ENCODE results near the gene LDLRAD3. TPM values are rescaled to one million over a fixed set of nuclear protein-coding genes. Genes with fewer than 3 reads are reported as not detected.

Gene LDLRAD3
- total and polyA plus RNA-seq, 7 experiments from 2014 or later: 0.08 to 6.9 (median 0.41) TPM; not detected in 3

GRCh38 chr11:36165621-36166397 lies 221.9 kb downstream of the LDLRAD3 start:
- no peaks in the 10 kb centered on the region for H3K4me1 ChIP-seq (ENCODE audit: control insufficient read depth in 2 of 2, insufficient read depth in 2 of 2, low read length in 2 of 2)
- no peaks in the 10 kb centered on the region for H3K36me3 Mint-ChIP-seq
- H3K4me1 Mint-ChIP-seq: no peaks in the 10 kb centered on the region
- ChIA-PET POLR2A (no interaction called here), CTCF (no interaction called here)
- H3K4me3 Mint-ChIP-seq: no peak overlapping the region
- H3K27ac ChIP-seq (ENCODE audit: low read depth, low read length): no peak overlapping the region
- intact Hi-C loops (cut with micrococcal nuclease): no loop called here
- H3K4me3 ChIP-seq (ENCODE audit: low read length): no peak overlapping the region
- H3K36me3 ChIP-seq (ENCODE audit: control insufficient read depth in 2 of 3, insufficient read depth in 3 of 3, low read length in 3 of 3): no peaks in the 10 kb centered on the region
- H3K27me3 Mint-ChIP-seq: peaks cover 6 to 18% (median 13%) of the 10 kb centered on the region in 5 donors
- ATAC-seq (no peak), DNase-seq (no peak)
- H3K27me3 ChIP-seq (ENCODE audit: control insufficient read depth in 2 of 2, insufficient read depth in 2 of 2, low read length in 2 of 2): no peaks in the 10 kb centered on the region
- no peak overlapping the region for H3K27ac Mint-ChIP-seq
- no peaks in the 10 kb centered on the region for H3K9me3 ChIP-seq (ENCODE audit: control insufficient read depth in 2 of 3, low read length in 3 of 3)
- H3K9me3 Mint-ChIP-seq: peaks cover 0 to 4% (median 0%) of the 10 kb centered on the region in 11 donors

GRCh38 chr11:36167073-36167472 lies 223.2 kb downstream of the LDLRAD3 start:
- Mint-ChIP-seq H3K27ac (no peak overlapping the region), H3K27me3 (peaks cover 11 to 27% (median 13%) of the 10 kb centered on the region in 5 donors), H3K4me3 (no peak overlapping the region), H3K9me3 (peaks cover 0 to 10% (median 0%) of the 10 kb centered on the region in 11 donors), H3K4me1 (no peaks in the 10 kb centered on the region), H3K36me3 (no peaks in the 10 kb centered on the region)
- H3K27me3 ChIP-seq (ENCODE audit: control insufficient read depth in 2 of 2, insufficient read depth in 2 of 2, low read length in 2 of 2): no peaks in the 10 kb centered on the region
- no peaks in the 10 kb centered on the region for H3K4me1 ChIP-seq (ENCODE audit: control insufficient read depth in 2 of 2, insufficient read depth in 2 of 2, low read length in 2 of 2)
- no peak overlapping the region for H3K4me3 ChIP-seq (ENCODE audit: low read length)
- H3K36me3 ChIP-seq (ENCODE audit: control insufficient read depth in 2 of 3, insufficient read depth in 3 of 3, low read length in 3 of 3): no peaks in the 10 kb centered on the region
- H3K27ac ChIP-seq (ENCODE audit: low read depth, low read length): no peak overlapping the region
- intact Hi-C loops (cut with micrococcal nuclease): no loop called here
- H3K9me3 ChIP-seq (ENCODE audit: control insufficient read depth in 2 of 3, low read length in 3 of 3): no peaks in the 10 kb centered on the region
- ATAC-seq (no peak), DNase-seq (no peak)
- ChIA-PET CTCF (no interaction called here), POLR2A (no interaction called here)

- Histone ChIP-seq H3K4me3 (ENCODE audit: low read length) (no peak overlapping the region), H3K36me3 (ENCODE audit: control insufficient read depth in 2 of 3, insufficient read depth in 3 of 3, low read length in 3 of 3) (no peaks in the 10 kb centered on the region), H3K9me3 (ENCODE audit: control insufficient read depth in 2 of 3, low read length in 3 of 3) (no peaks in the 10 kb centered on the region), H3K27ac (ENCODE audit: low read depth, low read length) (no peak overlapping the region), H3K4me1 (ENCODE audit: control insufficient read depth in 2 of 2, insufficient read depth in 2 of 2, low read length in 2 of 2) (no peaks in the 10 kb centered on the region), H3K27me3 (ENCODE audit: control insufficient read depth in 2 of 2, insufficient read depth in 2 of 2, low read length in 2 of 2) (no peaks in the 10 kb centered on the region)
- H3K9me3 Mint-ChIP-seq: peaks cover 0 to 10% (median 0%) of the 10 kb centered on the region in 11 donors
- no peak overlapping the region for H3K4me3 Mint-ChIP-seq
- no peaks in the 10 kb centered on the region for H3K4me1 Mint-ChIP-seq
- intact Hi-C loops (cut with micrococcal nuclease): no loop called here
- CTCF ChIA-PET: no interaction called here
- no peak for ATAC-seq
- H3K27ac Mint-ChIP-seq: no peak overlapping the region
- peaks cover 7 to 27% (median 12%) of the 10 kb centered on the region in 5 donors for H3K27me3 Mint-ChIP-seq
- H3K36me3 Mint-ChIP-seq: no peaks in the 10 kb centered on the region
- POLR2A ChIA-PET: no interaction called here
- no peak for DNase-seq
Measured at GRCh38 chr11:36167729-36168128, 223.9 kb downstream of the LDLRAD3 start.

- H3K36me3 ChIP-seq (ENCODE audit: control insufficient read depth in 2 of 3, insufficient read depth in 3 of 3, low read length in 3 of 3): no peaks in the 10 kb centered on the region
- H3K4me1 ChIP-seq (ENCODE audit: control insufficient read depth in 2 of 2, insufficient read depth in 2 of 2, low read length in 2 of 2): no peaks in the 10 kb centered on the region
- H3K4me3 ChIP-seq (ENCODE audit: low read length): no peak overlapping the region
- Mint-ChIP-seq H3K4me1 (peaks cover 0 to 15% (median 0%) of the 10 kb centered on the region in 7 donors), H3K36me3 (no peaks in the 10 kb centered on the region), H3K27ac (no peak overlapping the region), H3K4me3 (peak overlapping the region in 1 of 10 donors; percentile 50), H3K27me3 (peaks cover 28 to 50% (median 35%) of the 10 kb centered on the region in 5 donors), H3K9me3 (peaks cover 0 to 5% (median 0%) of the 10 kb centered on the region in 11 donors)
- H3K27me3 ChIP-seq (ENCODE audit: control insufficient read depth in 2 of 2, insufficient read depth in 2 of 2, low read length in 2 of 2): no peaks in the 10 kb centered on the region
- CTCF ChIA-PET: no interaction called here
- H3K9me3 ChIP-seq (ENCODE audit: control insufficient read depth in 2 of 3, low read length in 3 of 3): no peaks in the 10 kb centered on the region
- intact Hi-C loops (cut with micrococcal nuclease): no loop called here
- peak; percentile 20 for ATAC-seq
- no peak overlapping the region for H3K27ac ChIP-seq (ENCODE audit: low read depth, low read length)
- DNase-seq: no peak
- POLR2A ChIA-PET: no interaction called here
Measured at GRCh38 chr11:36177836-36178235, 234.0 kb downstream of the LDLRAD3 start.

GRCh38 chr11:36186340-36187175 lies 242.7 kb downstream of the LDLRAD3 start:
- intact Hi-C loops (cut with micrococcal nuclease): no loop called here
- H3K9me3 ChIP-seq (ENCODE audit: control insufficient read depth in 2 of 3, low read length in 3 of 3): no peaks in the 10 kb centered on the region
- no peak for DNase-seq
- no peak for ATAC-seq
- Mint-ChIP-seq H3K36me3 (no peaks in the 10 kb centered on the region), H3K27me3 (peaks cover 0 to 13% (median 9%) of the 10 kb centered on the region in 5 donors), H3K4me3 (no peak overlapping the region), H3K27ac (no peak overlapping the region), H3K9me3 (peaks cover 0 to 5% (median 0%) of the 10 kb centered on the region in 11 donors), H3K4me1 (no peaks in the 10 kb centered on the region)
- no peaks in the 10 kb centered on the region for H3K4me1 ChIP-seq (ENCODE audit: control insufficient read depth in 2 of 2, insufficient read depth in 2 of 2, low read length in 2 of 2)
- no peak overlapping the region for H3K4me3 ChIP-seq (ENCODE audit: low read length)
- no peak overlapping the region for H3K27ac ChIP-seq (ENCODE audit: low read depth, low read length)
- ChIA-PET CTCF (no interaction called here), POLR2A (no interaction called here)
- H3K36me3 ChIP-seq (ENCODE audit: control insufficient read depth in 2 of 3, insufficient read depth in 3 of 3, low read length in 3 of 3): no peaks in the 10 kb centered on the region
- H3K27me3 ChIP-seq (ENCODE audit: control insufficient read depth in 2 of 2, insufficient read depth in 2 of 2, low read length in 2 of 2): no peaks in the 10 kb centered on the region

- no peak overlapping the region for H3K4me3 Mint-ChIP-seq
- Histone ChIP-seq H3K36me3 (ENCODE audit: control insufficient read depth in 2 of 3, insufficient read depth in 3 of 3, low read length in 3 of 3) (no peaks in the 10 kb centered on the region), H3K9me3 (ENCODE audit: control insufficient read depth in 2 of 3, low read length in 3 of 3) (no peaks in the 10 kb centered on the region), H3K27ac (ENCODE audit: low read depth, low read length) (no peak overlapping the region), H3K4me3 (ENCODE audit: low read length) (no peak overlapping the region), H3K4me1 (ENCODE audit: control insufficient read depth in 2 of 2, insufficient read depth in 2 of 2, low read length in 2 of 2) (no peaks in the 10 kb centered on the region), H3K27me3 (ENCODE audit: control insufficient read depth in 2 of 2, insufficient read depth in 2 of 2, low read length in 2 of 2) (no peaks in the 10 kb centered on the region)
- no peaks in the 10 kb centered on the region for H3K4me1 Mint-ChIP-seq
- no peaks in the 10 kb centered on the region for H3K36me3 Mint-ChIP-seq
- intact Hi-C loops (cut with micrococcal nuclease): no loop called here
- DNase-seq (no peak), ATAC-seq (no peak)
- H3K27me3 Mint-ChIP-seq: peaks cover 0 to 13% (median 9%) of the 10 kb centered on the region in 5 donors
- peaks cover 0 to 5% (median 0%) of the 10 kb centered on the region in 11 donors for H3K9me3 Mint-ChIP-seq
- ChIA-PET POLR2A (no interaction called here), CTCF (no interaction called here)
- no peak overlapping the region for H3K27ac Mint-ChIP-seq
Measured at GRCh38 chr11:36187622-36188021, 243.8 kb downstream of the LDLRAD3 start.

All from naive thymus-derived CD4-positive, alpha-beta T cell (primary cell).